HCT116 (cell line): Measurements from ENCODE around the gene DENND5B. TPM values are rescaled to one million over a fixed set of nuclear protein-coding genes. Genes with fewer than 3 reads are reported as not detected.

Source experiments
- ATAC-seq: fragments of 200-7000 bp; cut with Tn5 transposase; 2 replicates; pipeline ENCODE4 v1.9.1; 2020; ENCODE audit warnings: mild to moderate bottlenecking, moderate library complexity
- Bru-seq: library from RNA; stranded (reverse); fragments of 400-500 nt; gene quantifications from one replicate; lab custom pipeline; 2021; lab: Mats Ljungman, UMichigan
- BruChase-seq, 2 experiments: library from RNA; stranded (reverse); fragments of 400-500 nt; gene quantifications; one replicate each; lab custom pipeline; 2021; lab: Mats Ljungman, UMichigan
- BruUV-seq: library from RNA; stranded (reverse); fragments of 400-500 nt; replicated peaks from 2 replicates; lab custom pipeline; 2021; lab: Mats Ljungman, UMichigan
- CTCF ChIA-PET: fragments of 300-600 bp; sonication (Branson Sonifier 250); formaldehyde crosslinking; loops from one replicate; lab custom pipeline; 2021; ENCODE audit warnings: antibody characterized with exemption; lab: Charles Lee
- POLR2A ChIA-PET: fragments of 300-600, 350-600 bp; sonication (Branson Sonifier 250); formaldehyde crosslinking; loops from one replicate; lab custom pipeline; 2021; ENCODE audit warnings: antibody characterized with exemption; lab: Charles Lee
- RAD21 ChIA-PET, 2 experiments: fragments of 300-600 bp; sonication (Branson Sonifier 250); formaldehyde crosslinking; loops; one replicate each; lab custom pipeline; 2023; ENCODE audit warnings: low total read pairs in 2 of 2; ENCODE audit not compliant: uncharacterized antibody in 2 of 2, unreplicated experiment in 2 of 2, low non-redundant PET in 1 of 2; lab: Charles Lee
- DNase-seq: peaks from one replicate; pipeline ENCODE4 v3.0.0-alpha.2; 2010; ENCODE audit warnings: low read depth, low spot score
- H2AFZ ChIP-seq: fragments of 200-600 bp; shearing (Covaris generic), sonication (generic); 2 replicates; pipeline ENCODE4 v1.6.1; 2017; ENCODE audit warnings: low read depth, mixed run types, mixed read lengths, antibody characterized with exemption, low read length; ENCODE audit not compliant: poor library complexity, severe bottlenecking
- H3K27ac ChIP-seq: 2 replicates; pipeline ENCODE4 v1.5.1; 2012; ENCODE audit warnings: low read depth, low read length
- H3K27me3 ChIP-seq: fragments of 200-600 bp; sonication (generic); 2 replicates; pipeline ENCODE4 v1.6.1; 2016; ENCODE audit warnings: mixed run types, low read length, mixed read lengths; ENCODE audit not compliant: insufficient read depth
- H3K36me3 ChIP-seq, 2 experiments: fragments of 200-500 bp in 1 of 2; fragments of 200-600 bp in 1 of 2; sonication (Bioruptor generic) in 1 of 2; sonication (generic) in 1 of 2; 2 replicates each; pipeline versions ENCODE4 v1.5.1 to v1.6.1; 2014 to 2016; ENCODE audit warnings: low read length in 2 of 2, inconsistent platforms in 1 of 2, mixed read lengths in 1 of 2, mixed run types in 1 of 2; ENCODE audit not compliant: insufficient read depth in 2 of 2, control insufficient read depth in 1 of 2
- H3K4me1 ChIP-seq, 2 experiments: fragments of 200-600 bp in 1 of 2; sonication (generic) in 1 of 2; 2 replicates each; pipeline versions ENCODE4 v1.5.1 to v1.6.1; 2012 to 2017; ENCODE audit warnings: low read length in 2 of 2, inconsistent platforms in 1 of 2, mild to moderate bottlenecking in 1 of 2, mixed read lengths in 1 of 2, mixed run types in 1 of 2, moderate library complexity in 1 of 2; ENCODE audit not compliant: insufficient read depth in 2 of 2, control insufficient read depth in 1 of 2
- H3K4me2 ChIP-seq: fragments of 200-600 bp; sonication (generic); 2 replicates; pipeline ENCODE4 v1.6.1; 2017; ENCODE audit warnings: mixed run types, low read length, mixed read lengths
- H3K4me3 ChIP-seq, 2 experiments: fragments of 200-600 bp in 1 of 2; sonication (generic) in 1 of 2; replicated peaks in 1 of 2; 2 replicates each; pipeline ENCODE4 v1.5.1; 2011 to 2016; ENCODE audit warnings: low read length in 2 of 2, control low read depth in 1 of 2, low read depth in 1 of 2, mild to moderate bottlenecking in 1 of 2, mixed read lengths in 1 of 2, mixed run types in 1 of 2
- H3K79me2 ChIP-seq: fragments of 200-600 bp; sonication (generic); 2 replicates; pipeline ENCODE4 v1.6.1; 2017; ENCODE audit warnings: mild to moderate bottlenecking, mixed run types, low read length, moderate library complexity, mixed read lengths; ENCODE audit not compliant: insufficient read depth
- H3K9ac ChIP-seq: fragments of 200-600 bp; sonication (generic); 2 replicates; pipeline ENCODE4 v1.6.1; 2016; ENCODE audit warnings: low read length, mixed read lengths
- H3K9me2 ChIP-seq: fragments of 200-600 bp; sonication (generic), shearing (Covaris generic); 2 replicates; pipeline ENCODE4 v1.6.1; 2017; ENCODE audit warnings: mixed run types, mild to moderate bottlenecking, moderate library complexity; ENCODE audit not compliant: insufficient read depth
- H3K9me3 ChIP-seq, 2 experiments: fragments of 200-500 bp in 1 of 2; fragments of 200-600 bp in 1 of 2; sonication (Bioruptor generic) in 1 of 2; sonication (generic) in 1 of 2; 2 replicates each; pipeline ENCODE4 v1.6.1; 2014 to 2017; ENCODE audit warnings: low read length in 2 of 2, mixed read lengths in 2 of 2, inconsistent platforms in 1 of 2, low read depth in 1 of 2, mild to moderate bottlenecking in 1 of 2, mixed run types in 1 of 2, moderate library complexity in 1 of 2; ENCODE audit not compliant: control insufficient read depth in 1 of 2, insufficient read depth in 1 of 2
- H4K20me1 ChIP-seq: fragments of 200-600 bp; sonication (generic), shearing (Covaris generic); 2 replicates; pipeline ENCODE4 v1.6.1; 2017; ENCODE audit warnings: mixed run types, mild to moderate bottlenecking, moderate library complexity; ENCODE audit not compliant: insufficient read depth
- ATF3 ChIP-seq: IDR thresholded peaks from 2 replicates; pipeline ENCODE4 v1.6.1; 2012
- EGR1 ChIP-seq: IDR thresholded peaks from 2 replicates; pipeline ENCODE4 v1.6.1; 2012; ENCODE audit warnings: low read depth
- ELF1 ChIP-seq: IDR thresholded peaks from 2 replicates; pipeline ENCODE4 v1.6.1; 2012; ENCODE audit warnings: low read depth, borderline replicate concordance
- EZH2 ChIP-seq: fragments of 200-600 bp; sonication (generic); IDR thresholded peaks from 2 replicates; pipeline ENCODE4 v1.6.1; 2017; ENCODE audit warnings: antibody characterized with exemption, mixed run types
- EZH2phosphoT487 ChIP-seq: fragments of 200-600 bp; IDR thresholded peaks from 2 replicates; pipeline ENCODE4 v1.6.1; 2018; ENCODE audit warnings: antibody characterized with exemption, borderline replicate concordance
- FOSL1 ChIP-seq: IDR thresholded peaks from 2 replicates; pipeline ENCODE4 v1.6.1; 2012; ENCODE audit warnings: low read depth
- POLR2A ChIP-seq: IDR thresholded peaks from 2 replicates; pipeline ENCODE4 v1.7.0; 2011; ENCODE audit warnings: borderline replicate concordance; ENCODE audit not compliant: insufficient read depth, insufficient read length; ENCODE audit errors: extremely low read depth
- POLR2AphosphoS5 ChIP-seq: IDR thresholded peaks from 2 replicates; pipeline ENCODE4 v1.6.1; 2011; ENCODE audit warnings: mild to moderate bottlenecking, low read depth, low read length, moderate library complexity
- REST ChIP-seq: IDR thresholded peaks from 2 replicates; pipeline ENCODE4 v1.6.1; 2012; ENCODE audit warnings: low read depth
- SRF ChIP-seq: IDR thresholded peaks from 2 replicates; pipeline ENCODE4 v1.6.1; 2012; ENCODE audit warnings: low read depth
- ZBTB33 ChIP-seq: IDR thresholded peaks from 2 replicates; pipeline ENCODE4 v1.6.1; 2011; ENCODE audit warnings: mild to moderate bottlenecking, low read length, moderate library complexity; ENCODE audit not compliant: insufficient replicate concordance; ENCODE audit errors: extremely low read depth
- ZFX ChIP-seq: fragments of 450-650 bp; IDR thresholded peaks from 2 replicates; pipeline ENCODE4 v1.6.1; 2017
- intact Hi-C: fragments of 100-400 bp; cut with micrococcal nuclease; formaldehyde crosslinking; loops from 2 replicates; pipeline ENCODE4 v1.10.0; 2022
- long read RNA-seq: library from polyadenylated mRNA; unstranded; transcript quantifications from one replicate; pipeline ENCODE4 v2.0.0, GENCODE V29; 2021; ENCODE audit not compliant: unreplicated experiment
- polyA plus RNA-seq: library from polyadenylated mRNA; unstranded; fragments of >200 nt; gene quantifications from 2 replicates; pipeline ENCODE4 v1.2.1, GENCODE V29; 2012; ENCODE audit warnings: missing spikeins
- total RNA-seq: library from RNA; stranded (reverse); gene quantifications from one replicate; pipeline ENCODE4 v1.2.1, GENCODE V29; 2021; ENCODE audit not compliant: unreplicated experiment

The DENND5B gene
- 19.2 TPM for total RNA-seq
- polyA plus RNA-seq: 4.8 and 5.0 TPM in 2 replicates
- percentile 80 among the genes with signal in this experiment for Bru-seq, nascent RNA
- BruChase-seq, experiment 1, labeled RNA remaining after a 6-hour chase: percentile 72 among the genes with signal in this experiment
- percentile 79 among the genes with signal in this experiment for BruChase-seq, experiment 2, labeled RNA remaining after a 2-hour chase
- long read RNA-seq, full-length matches to known transcripts: 1 of 33 reads
- long read RNA-seq, partial matches to known transcripts: 13 of 33 reads
- long read RNA-seq, other reads (novel, unspliced or antisense): 19 of 33 reads

GRCh38 chr12:31590642-31591379 is at the start of gene DENND5B:
Gene DENND5B (minus strand): TSS chr12:31591136. CDS start chr12:31590832, 304 bp downstream.
- BruUV-seq: no TSS peak
- no peaks in the 10 kb centered on the region for H3K9me3 ChIP-seq
- H2AFZ ChIP-seq: peak within 1 kb of the TSS; percentile 87
- CTCF ChIA-PET: no interaction called here
- H4K20me1 ChIP-seq: no peaks in the 10 kb centered on the region
- ATAC-seq: peak; percentile 65
- peak within 1 kb of the TSS; percentile 50 to 74 for H3K4me3 ChIP-seq
- H3K79me2 ChIP-seq: peaks cover 38% of the 10 kb centered on the region
- no peaks in the 10 kb centered on the region for H3K9me2 ChIP-seq
- no peak for TF ChIP-seq SRF
- TF ChIP-seq EZH2: no peak
- TF ChIP-seq ELF1: no peak
- TF ChIP-seq ZFX: peak; percentile 57
- TF ChIP-seq POLR2AphosphoS5: peak; percentile 37; the same call in 1 of the 2 replicates
- no peak for TF ChIP-seq EZH2phosphoT487
- POLR2A ChIA-PET: no interaction called here
- no peak for DNase-seq
- H3K36me3 ChIP-seq: no peaks in the 10 kb centered on the region
- peak within 1 kb of the TSS; percentile 99 for H3K27ac ChIP-seq
- peak within 1 kb of the TSS; percentile 77 for H3K9ac ChIP-seq
- H3K4me2 ChIP-seq: peak within 1 kb of the TSS; percentile 82
- H3K4me1 ChIP-seq: peaks cover 28 to 31% of the 10 kb centered on the region in 2 experiments
- no peaks in the 10 kb centered on the region for H3K27me3 ChIP-seq
- RAD21 ChIA-PET: interaction anchor here (0.6 to 0.7 kb wide), 4 partner anchors 12 to 370 kb away, joined by 3 to 5 read pairs (median 4); no protein-coding TSS in a partner anchor
- intact Hi-C loops: no loop called here

GRCh38 chr12:31634620-31635019 is 43.7 kb upstream of the DENND5B start:
- Histone ChIP-seq H3K36me3 (no peaks in the 10 kb centered on the region), H3K27me3 (no peaks in the 10 kb centered on the region), H3K9me3 (no peaks in the 10 kb centered on the region), H4K20me1 (no peaks in the 10 kb centered on the region), H3K4me3 (no peak overlapping the region), H3K9me2 (no peaks in the 10 kb centered on the region), H3K9ac (no peak overlapping the region), H2AFZ (no peak overlapping the region), H3K4me2 (no peak overlapping the region), H3K79me2 (no peaks in the 10 kb centered on the region), H3K4me1 (peaks cover 2 to 8% of the 10 kb centered on the region in 2 experiments; a peak in 1 of 4 replicates), H3K27ac (no peak overlapping the region)
- intact Hi-C loops: loop anchor here (10.0 kb wide), 1 partner anchor 790 kb away; no protein-coding TSS in a partner anchor
- BruUV-seq: no TSS peak
- ChIA-PET RAD21 (interaction anchor here in 1 of 2 experiments (1.1 kb wide), 1 partner anchor 231 kb away, joined by 5 read pairs; no protein-coding TSS in a partner anchor), POLR2A (no interaction called here), CTCF (interaction anchor here (3.2 kb wide), 1 partner anchor 232 kb away, joined by 54 read pairs; no protein-coding TSS in a partner anchor)
- ATAC-seq: no peak
- DNase-seq: no peak
- TF ChIP-seq ATF3 (no peak), EZH2phosphoT487 (no peak), FOSL1 (no peak), ZBTB33 (no peak), POLR2A (no peak), EGR1 (no peak), REST (no peak)
